T-cell (primary cell): ENCODE measurements around the gene CIAO3. TPM values are rescaled to one million over a fixed set of nuclear protein-coding genes. Genes with fewer than 3 reads are reported as not detected.
"Not testable (repeated sequence)": the region's sequence is repeated elsewhere in the genome, so short reads cannot be mapped to it uniquely, and the experiment has no call there.

ENCODE experiments used
- ATAC-seq, 4 experiments: fragments of 200-7000 bp in 3 of 4; fragments of 150-1000 bp in 1 of 4; cut with Tn5 transposase; replicated peaks in 1 of 4; 1 replicate in 3 of 4; 2 replicates in 1 of 4; pipeline ENCODE4 v1.10.0; 2021; ENCODE audit warnings: moderate library complexity in 3 of 4, mild to moderate bottlenecking in 2 of 4, moderate number of reproducible peaks in 1 of 4
- CTCF ChIA-PET, 2 donors: fragments of 300-600 bp; sonication (Branson Sonifier 250); formaldehyde crosslinking; loops; one replicate each; lab custom pipeline; 2022; ENCODE audit warnings: antibody characterized with exemption in 2 of 2; lab: Charles Lee
- POLR2A ChIA-PET, 2 donors: fragments of 300-600 bp; sonication (Branson Sonifier 250); formaldehyde crosslinking; loops; one replicate each; lab custom pipeline; 2022; ENCODE audit warnings: antibody characterized with exemption in 2 of 2; lab: Charles Lee
- DNase-seq, 35 experiments: peaks; one replicate each; pipeline versions ENCODE4 v3.0.0 to v3.0.0-alpha.2; 2013 to 2023
- H3K27ac ChIP-seq: one replicate; pipeline ENCODE4 v1.5.1; 2013; ENCODE audit warnings: low read length
- H3K27me3 ChIP-seq, 2 experiments: replicated peaks in 1 of 2; 1 replicate in 1 of 2; 2 replicates in 1 of 2; pipeline versions ENCODE4 v1.6.1 to v1.7.0; 2013; ENCODE audit warnings: low read length in 1 of 2, mixed read lengths in 1 of 2; ENCODE audit not compliant: control insufficient read depth in 2 of 2, insufficient read depth in 2 of 2; ENCODE audit errors: extremely low read depth in 1 of 2
- H3K36me3 ChIP-seq, 2 donors: 1 replicate in 1 of 2; 2 replicates in 1 of 2; pipeline versions ENCODE4 v1.6.1 to v1.7.0; 2013; ENCODE audit warnings: low read length in 1 of 2; ENCODE audit not compliant: control insufficient read depth in 2 of 2, insufficient read depth in 1 of 2; ENCODE audit errors: extremely low read depth in 1 of 2
- H3K4me1 ChIP-seq, 2 experiments: 1 replicate in 1 of 2; 2 replicates in 1 of 2; pipeline versions ENCODE4 v1.6.1 to v1.7.0; 2013; ENCODE audit warnings: low read length in 2 of 2, mixed read lengths in 1 of 2; ENCODE audit not compliant: insufficient read depth in 2 of 2, control insufficient read depth in 1 of 2; ENCODE audit errors: extremely low read depth in 1 of 2
- H3K4me3 ChIP-seq, 2 donors: 1 replicate in 1 of 2; 2 replicates in 1 of 2; pipeline versions ENCODE4 v1.5.1 to v1.7.0; 2013; ENCODE audit warnings: mild to moderate bottlenecking in 2 of 2, low read length in 1 of 2, moderate library complexity in 1 of 2; ENCODE audit not compliant: control insufficient read depth in 1 of 2; ENCODE audit errors: extremely low read depth in 1 of 2
- H3K9me3 ChIP-seq: 2 replicates; pipeline ENCODE4 v1.7.0; 2013
- H3K27ac Mint-ChIP-seq, 2 donors: one replicate each; pipeline ENCODE4 v1.8.0; 2020 to 2021; ENCODE audit warnings: mild to moderate bottlenecking in 2 of 2, mixed read lengths in 2 of 2
- H3K27me3 Mint-ChIP-seq, 2 donors: one replicate each; pipeline ENCODE4 v1.8.0; 2021 to 2022; ENCODE audit warnings: mixed read lengths in 2 of 2
- H3K36me3 Mint-ChIP-seq: one replicate; pipeline ENCODE4 v1.8.0; 2021; ENCODE audit warnings: mixed read lengths
- H3K4me1 Mint-ChIP-seq, 3 donors: one replicate each; pipeline ENCODE4 v1.8.0; 2020 to 2022; ENCODE audit warnings: mixed read lengths in 3 of 3, mild to moderate bottlenecking in 1 of 3
- H3K4me3 Mint-ChIP-seq, 3 donors: one replicate each; pipeline ENCODE4 v1.8.0; 2020 to 2022; ENCODE audit warnings: mild to moderate bottlenecking in 3 of 3, mixed read lengths in 3 of 3, moderate library complexity in 3 of 3
- H3K9me3 Mint-ChIP-seq, 3 donors: one replicate each; pipeline ENCODE4 v1.8.0; 2020 to 2022; ENCODE audit warnings: mixed read lengths in 3 of 3
- WGBS: methylation state at CpG from one replicate; pipeline ENCODE4 v1.1.5; 2013; ENCODE audit warnings: missing lambda C conversion rate; ENCODE audit not compliant: insufficient coverage; 5-methylcytosine and 5-hydroxymethylcytosine counted together
- total RNA-seq, 35 experiments: library from RNA in 6 of 35; stranded (reverse) in 6 of 35; fragments of 120-200 nt in 1 of 35; gene quantifications; one replicate each; pipeline versions ENCODE4 v1.2.1 to v1.2.4 and lab custom pipeline; 2013 to 2026

The CIAO3 gene
- total RNA-seq, 5 donors from 2014 or later (not counting 1 experiment from before 2014, with no cell fraction given), result 36.2 to 69.1 (median 58.6) TPM

DNA sequence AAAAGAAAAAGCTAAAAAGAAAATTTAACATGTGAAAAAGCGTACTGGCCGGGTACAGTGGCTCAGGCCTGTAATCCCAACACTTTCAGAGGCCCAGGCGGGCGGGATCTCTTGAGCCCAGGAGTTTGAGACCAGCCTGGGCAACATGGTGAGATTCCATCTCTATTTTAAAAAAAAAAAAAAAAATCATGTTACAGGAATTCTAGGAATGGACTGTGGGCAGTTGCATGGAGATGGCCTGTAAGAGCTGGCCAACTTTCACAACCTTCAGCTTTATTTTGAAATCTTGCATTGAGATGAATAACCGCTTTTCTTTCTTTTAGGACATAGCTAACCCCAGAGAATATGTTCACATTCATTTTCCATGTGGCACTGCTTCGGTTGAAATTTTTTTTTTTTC, 8.2 kb upstream of the CIAO3 start:
- Mint-ChIP-seq H3K4me3 (no peak overlapping the region), H3K27me3 (no peaks in the 10 kb centered on the region), H3K27ac (no peak overlapping the region), H3K4me1 (no peaks in the 10 kb centered on the region), H3K9me3 (no peaks in the 10 kb centered on the region), H3K36me3 (no peaks in the 10 kb centered on the region)
- POLR2A ChIA-PET, result interaction anchor here in 1 of 2 donors (0.7 kb wide), 1 partner anchor 497 kb away, joined by 4 read pairs; no protein-coding TSS in a partner anchor
- DNase-seq (no peak), ATAC-seq (no peak)
- Histone ChIP-seq H3K36me3 (no peaks in the 10 kb centered on the region), H3K9me3 (no peaks in the 10 kb centered on the region), H3K4me1 (no peaks in the 10 kb centered on the region), H3K4me3 (no peak overlapping the region), H3K27me3 (peaks cover 0 to 16% of the 10 kb centered on the region in 2 experiments), H3K27ac (no peak overlapping the region)
- CTCF ChIA-PET, result interaction anchor here in 1 of 2 donors (0.7 kb wide), 1 partner anchor 18 kb away, joined by 4 read pairs; no protein-coding TSS in a partner anchor
- 71% methylated on average over 1 of the region's 6 CpGs for WGBS

DNA sequence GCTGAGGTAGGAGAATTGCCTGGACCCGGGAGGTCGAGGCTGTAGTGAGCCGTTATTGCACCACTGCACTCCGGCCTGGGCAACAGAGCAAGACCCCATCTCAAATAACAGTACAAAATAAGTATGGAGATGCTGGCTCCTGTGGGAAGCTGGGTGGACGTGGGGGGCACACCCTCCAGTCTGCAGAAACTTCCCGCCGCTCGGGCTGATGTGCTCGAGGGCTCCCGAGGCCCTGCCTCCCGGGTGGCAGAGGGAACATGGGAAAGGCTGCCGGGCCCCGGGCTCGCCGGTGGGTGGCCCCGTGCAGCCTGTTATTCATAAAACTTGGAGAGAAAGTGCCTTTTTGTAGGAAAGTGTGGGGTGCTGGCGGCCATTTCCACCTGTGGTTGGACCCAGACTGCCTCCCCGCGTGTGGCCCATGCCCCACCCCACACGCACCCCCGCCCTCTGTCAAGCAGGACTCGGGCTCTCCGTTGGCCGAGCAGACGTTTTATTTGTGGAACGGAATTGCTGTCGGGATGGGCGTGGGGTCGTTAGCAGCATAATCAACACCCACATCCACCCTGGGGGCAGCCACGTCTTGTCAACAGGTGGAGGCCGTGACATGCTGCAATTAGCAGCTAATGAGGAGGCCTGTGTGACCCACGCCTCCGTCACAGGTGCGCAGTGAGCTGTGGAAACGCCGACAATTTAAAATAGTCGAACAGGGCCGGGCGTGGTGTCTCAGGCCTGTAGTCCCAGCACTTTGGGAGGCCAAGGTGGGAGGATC, 7.4 kb upstream of the CIAO3 start:
- Histone ChIP-seq H3K4me3 (no peak overlapping the region), H3K36me3 (no peaks in the 10 kb centered on the region), H3K9me3 (no peaks in the 10 kb centered on the region), H3K4me1 (no peaks in the 10 kb centered on the region), H3K27me3 (peaks cover 0 to 16% of the 10 kb centered on the region in 2 experiments), H3K27ac (no peak overlapping the region)
- Mint-ChIP-seq H3K4me3 (no peak overlapping the region), H3K27ac (no peak overlapping the region), H3K9me3 (no peaks in the 10 kb centered on the region), H3K4me1 (no peaks in the 10 kb centered on the region), H3K27me3 (no peaks in the 10 kb centered on the region), H3K36me3 (no peaks in the 10 kb centered on the region)
- no peak for DNase-seq
- POLR2A ChIA-PET, result no interaction called here
- 79% methylated on average over 26 of the region's 39 CpGs for WGBS
- no peak for ATAC-seq
- CTCF ChIA-PET, result no interaction called here

DNA sequence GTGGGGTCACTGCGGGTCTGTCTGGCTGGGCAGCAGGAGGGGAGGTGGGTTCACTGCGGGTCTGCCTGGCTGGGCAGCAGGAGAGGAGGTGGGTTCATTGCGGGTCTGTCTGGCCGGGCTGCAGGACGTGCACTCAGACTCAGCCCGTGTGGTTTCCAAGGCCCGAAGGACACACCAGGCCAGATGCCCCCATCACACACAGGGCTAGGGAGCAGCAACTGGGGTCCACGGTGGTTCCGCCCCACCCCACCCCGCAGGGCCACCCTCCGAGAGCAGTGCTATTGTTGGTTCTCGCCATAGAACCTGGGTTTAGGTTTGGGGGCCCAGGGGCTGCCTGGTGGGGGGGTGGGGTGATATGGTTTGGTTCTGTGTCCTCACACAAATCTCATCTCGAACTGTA, 5.8 kb upstream of the CIAO3 start:
- Histone ChIP-seq H3K27me3 (peaks cover 0 to 16% of the 10 kb centered on the region in 2 experiments), H3K36me3 (no peaks in the 10 kb centered on the region), H3K4me1 (no peaks in the 10 kb centered on the region), H3K9me3 (no peaks in the 10 kb centered on the region), H3K4me3 (no peak overlapping the region), H3K27ac (no peak overlapping the region)
- ATAC-seq, result no peak
- Mint-ChIP-seq H3K36me3 (no peaks in the 10 kb centered on the region), H3K27ac (no peak overlapping the region), H3K4me1 (no peaks in the 10 kb centered on the region), H3K4me3 (no peak overlapping the region), H3K27me3 (no peaks in the 10 kb centered on the region), H3K9me3 (no peaks in the 10 kb centered on the region)
- WGBS, result 88% methylated on average over 4 of the region's 13 CpGs
- CTCF ChIA-PET, result no interaction called here
- no peak for DNase-seq
- POLR2A ChIA-PET, result no interaction called here

DNA sequence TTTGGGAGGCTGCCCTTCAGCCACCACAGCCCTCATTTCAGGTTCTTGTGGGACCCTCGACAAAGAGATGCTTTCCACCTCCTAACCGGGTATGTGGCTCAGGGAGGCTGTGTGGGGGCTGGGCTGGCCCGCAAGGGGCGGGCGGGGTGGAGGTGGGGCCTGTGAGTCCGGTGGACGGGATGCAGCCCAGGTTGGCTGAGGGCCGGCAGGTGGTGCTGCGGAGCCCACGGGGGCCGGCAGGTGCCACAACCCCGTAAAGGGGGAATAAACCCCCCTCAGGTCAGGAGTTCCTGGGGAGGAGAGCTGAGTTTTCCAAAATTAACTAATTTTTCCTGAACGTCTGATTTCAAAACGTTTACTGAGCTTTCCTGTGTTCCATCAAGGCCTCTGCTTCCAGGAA, 4.9 kb upstream of the CIAO3 start:
- Histone ChIP-seq H3K36me3 (no peaks in the 10 kb centered on the region), H3K9me3 (no peaks in the 10 kb centered on the region), H3K4me3 (no peak overlapping the region), H3K27me3 (peaks cover 0 to 16% of the 10 kb centered on the region in 2 experiments), H3K4me1 (peaks cover 0 to 5% of the 10 kb centered on the region in 2 experiments), H3K27ac (no peak overlapping the region)
- ChIA-PET POLR2A (no interaction called here), CTCF (interaction anchor here in 1 of 2 donors (0.5 kb wide), 1 partner anchor 30 kb away, joined by 3 read pairs; no protein-coding TSS in a partner anchor)
- Mint-ChIP-seq H3K27me3 (no peaks in the 10 kb centered on the region), H3K27ac (no peak overlapping the region), H3K4me1 (peaks cover 0 to 3% (median 0%) of the 10 kb centered on the region in 3 donors), H3K9me3 (no peaks in the 10 kb centered on the region), H3K4me3 (no peak overlapping the region), H3K36me3 (no peaks in the 10 kb centered on the region)
- ATAC-seq (no peak), DNase-seq (no peak)
- WGBS, result 17% methylated on average over 1 of the region's 14 CpGs

DNA sequence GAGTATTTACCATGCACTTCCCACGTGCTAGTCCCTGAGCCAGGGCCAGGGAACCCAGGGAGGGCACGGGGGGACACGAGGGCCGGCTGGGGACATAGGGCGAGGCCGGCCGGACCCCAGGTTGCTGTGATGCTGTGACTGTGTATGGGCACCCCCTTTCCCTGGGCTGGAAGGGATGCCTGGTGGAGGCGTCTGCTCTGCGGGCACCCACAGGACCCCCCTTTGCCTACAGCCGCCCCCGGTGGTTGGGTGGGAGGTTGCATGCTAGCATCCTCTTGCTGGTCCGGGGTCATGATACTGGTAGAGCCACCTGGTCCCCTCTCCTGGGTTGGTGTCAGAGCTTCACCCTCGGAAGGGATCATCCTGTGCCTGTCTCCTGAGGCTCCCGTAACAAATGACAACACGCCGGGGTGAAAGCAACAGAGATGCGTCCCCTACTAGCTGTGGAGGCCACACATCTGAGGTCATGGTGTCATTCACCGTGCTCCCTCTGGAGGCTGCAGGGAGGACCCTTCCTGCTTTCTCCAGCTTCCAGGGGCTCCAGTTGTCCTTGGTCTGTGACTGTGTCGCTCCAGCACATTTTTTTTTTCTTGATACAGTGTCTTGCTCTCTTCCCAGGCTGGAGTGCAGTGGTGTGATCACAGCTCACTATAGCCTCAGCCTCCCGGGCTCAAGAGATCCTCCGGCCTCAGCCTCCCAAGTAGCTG, 3.1 kb upstream of the CIAO3 start:
- H3K27me3 ChIP-seq, result peaks cover 0 to 16% of the 10 kb centered on the region in 2 experiments
- H3K27ac ChIP-seq, result no peak overlapping the region
- DNase-seq (no peak), ATAC-seq (no peak)
- POLR2A ChIA-PET, result interaction anchor here in 1 of 2 donors (0.7 kb wide), 1 partner anchor 30 kb away, joined by 3 read pairs; no protein-coding TSS in a partner anchor
- H3K36me3 ChIP-seq, result no peaks in the 10 kb centered on the region
- H3K4me3 ChIP-seq, result no peak overlapping the region
- WGBS, result 88% methylated on average over 15 of the region's 21 CpGs
- H3K9me3 ChIP-seq, result no peaks in the 10 kb centered on the region
- Mint-ChIP-seq H3K4me1 (peaks cover 0 to 11% (median 8%) of the 10 kb centered on the region in 3 donors), H3K4me3 (no peak overlapping the region), H3K36me3 (no peaks in the 10 kb centered on the region), H3K9me3 (no peaks in the 10 kb centered on the region), H3K27ac (no peak overlapping the region), H3K27me3 (no peaks in the 10 kb centered on the region)
- CTCF ChIA-PET, result interaction anchor here (0.5 to 0.6 kb wide), 2 partner anchors 220 to 313 kb away, joined by 3 read pairs; no protein-coding TSS in a partner anchor
- H3K4me1 ChIP-seq, result peaks cover 0 to 19% of the 10 kb centered on the region in 2 experiments

DNA sequence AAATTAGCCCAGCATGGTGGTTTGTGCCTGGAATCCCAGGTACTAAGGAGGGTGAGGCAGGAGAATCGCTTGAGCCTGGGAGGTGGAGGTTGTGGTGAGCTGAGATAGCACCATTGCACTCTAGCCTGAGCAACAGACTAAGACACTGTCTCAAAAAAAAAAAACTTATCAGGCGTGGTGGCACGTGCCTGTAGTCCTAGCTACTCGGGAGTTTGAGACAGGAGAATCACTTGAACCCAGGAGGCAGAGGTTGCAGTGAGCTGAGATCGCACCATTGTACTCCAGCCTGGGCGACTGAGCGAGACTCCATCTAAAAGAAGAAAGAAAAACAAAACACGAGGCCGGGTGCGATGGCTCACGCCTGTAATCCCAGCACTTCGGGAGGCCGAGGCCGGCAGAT, 2.1 kb upstream of the CIAO3 start:
- peaks cover 0 to 16% of the 10 kb centered on the region in 2 experiments for H3K27me3 ChIP-seq
- H3K36me3 ChIP-seq, H3K4me3 ChIP-seq, DNase-seq, ATAC-seq, H3K27ac Mint-ChIP-seq, H3K27me3 Mint-ChIP-seq, H3K9me3 ChIP-seq, H3K36me3 Mint-ChIP-seq, H3K27ac ChIP-seq, H3K9me3 Mint-ChIP-seq, H3K4me3 Mint-ChIP-seq: not testable (repeated sequence)
- 87% methylated on average over 6 of the region's 14 CpGs for WGBS
- peaks cover 0 to 12% (median 11%) of the 10 kb centered on the region in 3 donors for H3K4me1 Mint-ChIP-seq
- CTCF ChIA-PET, result interaction anchor here in 1 of 2 donors (1.1 kb wide), 1 partner anchor 75 kb away, joined by 3 read pairs; the partner anchor contains the start of gene RHOT2
- POLR2A ChIA-PET, result interaction anchor here in 1 of 2 donors (0.7 kb wide), 1 partner anchor 29 kb away, joined by 3 read pairs; no protein-coding TSS in a partner anchor
- H3K4me1 ChIP-seq, result peaks cover 0 to 19% of the 10 kb centered on the region in 2 experiments
